ENCODE data around the gene DCLK2.
"Not testable (repeated sequence)": the region's sequence is repeated elsewhere in the genome, so short reads cannot be mapped to it uniquely, and the experiment has no call there.

Gene DCLK2

GRCh38 chr4:150152766-150153165 lies 74.5 kb downstream of the DCLK2 start:
- no peak for DNase-seq (ENCODE audit: low read depth)

- no peak for DNase-seq (ENCODE audit: low read depth)
Measured at GRCh38 chr4:150155391-150155790, 77.1 kb downstream of the DCLK2 start.

- DNase-seq (ENCODE audit: low read depth) = no peak
Measured at GRCh38 chr4:150156543-150156942, 78.3 kb downstream of the DCLK2 start.

- no peak for DNase-seq (ENCODE audit: low read depth)
Measured at GRCh38 chr4:150158041-150158440, 79.8 kb downstream of the DCLK2 start.

GRCh38 chr4:150160473-150160872 lies 82.2 kb downstream of the DCLK2 start:
- DNase-seq (ENCODE audit: low read depth) = no peak

- no peak for DNase-seq (ENCODE audit: low read depth)
Measured at GRCh38 chr4:150161109-150161508, 82.9 kb downstream of the DCLK2 start.

- not testable (repeated sequence) for DNase-seq (ENCODE audit: low read depth)
Measured at GRCh38 chr4:150162020-150162419, 83.8 kb downstream of the DCLK2 start.

- no peak for DNase-seq (ENCODE audit: low read depth)
Measured at GRCh38 chr4:150164055-150164454, 85.8 kb downstream of the DCLK2 start.

- DNase-seq (ENCODE audit: low read depth) = no peak
Measured at GRCh38 chr4:150164956-150165629, 86.8 kb downstream of the DCLK2 start.

- DNase-seq (ENCODE audit: low read depth) = no peak
Measured at GRCh38 chr4:150167054-150167453, 88.8 kb downstream of the DCLK2 start.

- no peak for DNase-seq (ENCODE audit: low read depth)
Measured at GRCh38 chr4:150173432-150173861, 95.2 kb downstream of the DCLK2 start.

GRCh38 chr4:150173982-150174398 lies 95.7 kb downstream of the DCLK2 start:
- DNase-seq (ENCODE audit: low read depth) = no peak

GRCh38 chr4:150176547-150176946 lies 98.3 kb downstream of the DCLK2 start:
- no peak for DNase-seq (ENCODE audit: low read depth)

- DNase-seq (ENCODE audit: low read depth) = no peak
Measured at GRCh38 chr4:150178161-150178560, 99.9 kb downstream of the DCLK2 start.

GRCh38 chr4:150181536-150181935 lies 103.3 kb downstream of the DCLK2 start:
- DNase-seq (ENCODE audit: low read depth) = no peak

GRCh38 chr4:150182794-150183193 lies 104.5 kb downstream of the DCLK2 start:
- DNase-seq (ENCODE audit: low read depth) = no peak

GRCh38 chr4:150185033-150185432 lies 106.8 kb downstream of the DCLK2 start:
- DNase-seq (ENCODE audit: low read depth) = not testable (repeated sequence)

- no peak for DNase-seq (ENCODE audit: low read depth)
Measured at GRCh38 chr4:150192986-150193385, 114.7 kb downstream of the DCLK2 start.

GRCh38 chr4:150197256-150197655 lies 119.0 kb downstream of the DCLK2 start:
- not testable (repeated sequence) for DNase-seq (ENCODE audit: low read depth)

GRCh38 chr4:150199056-150199455 lies 120.8 kb downstream of the DCLK2 start:
- DNase-seq (ENCODE audit: low read depth) = no peak

GRCh38 chr4:150205016-150205415 lies 126.8 kb downstream of the DCLK2 start:
- DNase-seq (ENCODE audit: low read depth) = no peak

GRCh38 chr4:150206265-150206664 lies 128.0 kb downstream of the DCLK2 start:
- DNase-seq (ENCODE audit: low read depth) = no peak

- DNase-seq (ENCODE audit: low read depth) = no peak
Measured at GRCh38 chr4:150206954-150207353, 128.7 kb downstream of the DCLK2 start.

- no peak for DNase-seq (ENCODE audit: low read depth)
Measured at GRCh38 chr4:150207871-150208270, 129.6 kb downstream of the DCLK2 start.
